Neural crest cell (in vitro differentiated cells): ENCODE data around the gene C7orf57. TPM values are rescaled to one million over a fixed set of nuclear protein-coding genes. Genes with fewer than 3 reads are reported as not detected.

Source experiments
- DNase-seq: peaks from one replicate; pipeline ENCODE4 v3.0.0; 2021; ENCODE audit warnings: low read depth, mixed read lengths, low spot score
- H3K27ac Mint-ChIP-seq: one replicate; pipeline ENCODE4 v1.8.0; 2021; ENCODE audit warnings: mild to moderate bottlenecking, mixed read lengths; ENCODE audit not compliant: unreplicated experiment
- H3K27me3 Mint-ChIP-seq: 2 replicates; pipeline ENCODE4 v1.8.0; 2021; ENCODE audit warnings: low read depth, mild to moderate bottlenecking, mixed read lengths
- H3K36me3 Mint-ChIP-seq: 2 replicates; pipeline ENCODE4 v1.8.0; 2021; ENCODE audit warnings: low read depth, mild to moderate bottlenecking, mixed read lengths
- H3K4me1 Mint-ChIP-seq: 2 replicates; pipeline ENCODE4 v1.8.0; 2021; ENCODE audit warnings: mixed read lengths
- H3K4me3 Mint-ChIP-seq: one replicate; pipeline ENCODE4 v1.8.0; 2021; ENCODE audit warnings: mild to moderate bottlenecking, mixed read lengths
- H3K9me3 Mint-ChIP-seq: 2 replicates; pipeline ENCODE4 v1.8.0; 2021; ENCODE audit warnings: mixed read lengths
- total RNA-seq: library from RNA; stranded (reverse); gene quantifications from 2 replicates; pipeline ENCODE4 v1.2.1, GENCODE V29; 2021
- TF ChIP-seq, protein P1 (sequence below): fragments of 200-600 bp; sonication (generic); conservative IDR thresholded peaks from 2 replicates; pipeline ENCODE4 v1.5.0; 2021; ENCODE audit warnings: antibody characterized with exemption, mild to moderate bottlenecking

C7orf57 gene
- total RNA-seq, 1 donor from 2014 or later: not detected

DNA sequence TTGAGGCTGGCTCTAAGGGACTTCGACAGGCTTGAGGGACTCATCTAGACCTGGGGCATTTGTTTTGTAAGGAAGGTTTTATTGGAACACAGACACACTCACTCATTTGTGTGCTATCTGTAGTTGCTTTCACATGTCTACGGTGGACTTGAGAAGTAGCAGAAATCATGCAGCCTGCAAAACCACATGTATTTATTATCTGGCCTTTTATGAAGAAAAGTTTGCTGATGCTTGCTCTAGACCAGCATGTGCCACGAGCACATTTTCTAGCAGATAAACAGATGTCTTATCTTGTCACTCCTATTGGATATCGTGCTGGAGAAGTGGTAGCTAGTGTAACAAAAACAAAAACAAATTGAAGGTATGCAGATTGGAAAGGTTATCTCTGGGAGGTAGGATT, 63.5 kb downstream of the C7orf57 start:
- Mint-ChIP-seq H3K27me3 (no peaks in the 10 kb centered on the region), H3K4me1 (peaks cover 6% of the 10 kb centered on the region), H3K9me3 (no peaks in the 10 kb centered on the region), H3K4me3 (no peak overlapping the region), H3K36me3 (peaks cover 18% of the 10 kb centered on the region), H3K27ac (no peak overlapping the region)
- TF ChIP-seq, protein P1, sequence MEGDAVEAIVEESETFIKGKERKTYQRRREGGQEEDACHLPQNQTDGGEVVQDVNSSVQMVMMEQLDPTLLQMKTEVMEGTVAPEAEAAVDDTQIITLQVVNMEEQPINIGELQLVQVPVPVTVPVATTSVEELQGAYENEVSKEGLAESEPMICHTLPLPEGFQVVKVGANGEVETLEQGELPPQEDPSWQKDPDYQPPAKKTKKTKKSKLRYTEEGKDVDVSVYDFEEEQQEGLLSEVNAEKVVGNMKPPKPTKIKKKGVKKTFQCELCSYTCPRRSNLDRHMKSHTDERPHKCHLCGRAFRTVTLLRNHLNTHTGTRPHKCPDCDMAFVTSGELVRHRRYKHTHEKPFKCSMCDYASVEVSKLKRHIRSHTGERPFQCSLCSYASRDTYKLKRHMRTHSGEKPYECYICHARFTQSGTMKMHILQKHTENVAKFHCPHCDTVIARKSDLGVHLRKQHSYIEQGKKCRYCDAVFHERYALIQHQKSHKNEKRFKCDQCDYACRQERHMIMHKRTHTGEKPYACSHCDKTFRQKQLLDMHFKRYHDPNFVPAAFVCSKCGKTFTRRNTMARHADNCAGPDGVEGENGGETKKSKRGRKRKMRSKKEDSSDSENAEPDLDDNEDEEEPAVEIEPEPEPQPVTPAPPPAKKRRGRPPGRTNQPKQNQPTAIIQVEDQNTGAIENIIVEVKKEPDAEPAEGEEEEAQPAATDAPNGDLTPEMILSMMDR: no peak
- no peak for DNase-seq

DNA sequence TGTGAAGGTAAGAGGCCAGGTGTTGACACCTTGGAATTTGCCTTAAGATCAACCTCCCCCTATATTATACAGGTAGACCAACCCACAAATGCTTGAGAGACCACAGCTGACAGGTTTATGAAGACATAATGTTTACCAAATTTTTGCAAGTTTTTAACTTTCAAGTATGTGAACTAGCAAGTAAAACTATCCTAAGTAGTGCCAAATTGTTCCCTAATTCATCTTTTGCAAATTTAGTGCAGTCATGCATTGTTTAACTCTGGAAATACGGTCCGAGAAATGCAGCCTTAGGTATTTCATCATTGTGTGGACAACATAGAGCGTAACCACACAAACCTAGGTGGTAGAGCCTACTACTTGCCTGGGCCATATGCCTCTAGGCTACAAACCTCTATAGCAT, 64.4 kb downstream of the C7orf57 start:
- Mint-ChIP-seq H3K27me3 (no peaks in the 10 kb centered on the region), H3K4me3 (no peak overlapping the region), H3K36me3 (peaks cover 18% of the 10 kb centered on the region), H3K27ac (no peak overlapping the region), H3K4me1 (peaks cover 6% of the 10 kb centered on the region), H3K9me3 (no peaks in the 10 kb centered on the region)
- TF ChIP-seq, protein P1: no peak
- no peak for DNase-seq

DNA sequence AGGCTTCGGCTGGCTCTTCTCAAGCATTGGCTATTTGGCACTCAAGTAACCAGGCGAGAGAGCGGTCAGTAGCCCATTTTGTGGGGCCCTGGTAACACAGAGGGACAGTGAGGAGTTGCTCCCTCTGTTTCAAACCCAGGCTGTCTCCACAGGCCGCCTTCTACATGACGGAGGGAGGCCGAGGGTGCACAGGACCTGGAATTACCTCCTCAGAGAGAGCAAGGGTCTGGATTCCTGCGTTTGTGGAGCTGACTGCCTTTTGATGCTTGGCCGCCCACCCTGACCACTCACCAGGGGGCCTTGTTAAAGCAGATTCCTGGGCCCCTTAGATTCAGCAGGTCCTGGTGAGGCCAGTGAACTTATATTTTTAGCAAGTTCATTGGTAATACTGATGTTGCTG, 66.0 kb downstream of the C7orf57 start:
- TF ChIP-seq, protein P1: no peak
- no peaks in the 10 kb centered on the region for H3K27me3 Mint-ChIP-seq
- H3K4me3 Mint-ChIP-seq: no peak overlapping the region
- H3K27ac Mint-ChIP-seq: no peak overlapping the region
- no peaks in the 10 kb centered on the region for H3K4me1 Mint-ChIP-seq
- no peak for DNase-seq
- peaks cover 15% of the 10 kb centered on the region for H3K36me3 Mint-ChIP-seq
- H3K9me3 Mint-ChIP-seq: no peaks in the 10 kb centered on the region

DNA sequence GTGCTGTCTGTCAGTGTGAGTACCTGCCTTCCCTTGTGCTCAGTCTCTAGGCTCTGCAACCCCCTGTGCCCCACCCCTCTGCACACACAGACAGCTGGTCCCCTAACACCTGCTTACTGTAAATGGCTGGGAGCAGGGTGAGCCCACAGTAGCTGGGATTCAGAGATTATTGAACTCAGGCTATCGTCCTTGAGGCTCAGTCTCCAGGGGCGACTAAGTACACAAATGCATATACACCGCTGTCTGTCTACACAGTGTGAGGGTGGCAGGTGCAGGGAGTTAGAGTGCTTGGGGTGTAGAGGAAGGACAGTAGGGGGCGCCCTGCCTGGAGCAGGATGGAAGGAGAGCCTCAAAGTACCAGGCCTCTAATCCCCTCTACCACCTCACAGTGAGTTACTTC, 66.6 kb downstream of the C7orf57 start:
- TF ChIP-seq, protein P1: peak; percentile 33
- H3K27me3 Mint-ChIP-seq: no peaks in the 10 kb centered on the region
- H3K9me3 Mint-ChIP-seq: no peaks in the 10 kb centered on the region
- peak overlapping the region; percentile 51 for H3K27ac Mint-ChIP-seq
- no peaks in the 10 kb centered on the region for H3K4me1 Mint-ChIP-seq
- no peak for DNase-seq
- no peak overlapping the region for H3K4me3 Mint-ChIP-seq
- H3K36me3 Mint-ChIP-seq: peaks cover 15% of the 10 kb centered on the region

DNA sequence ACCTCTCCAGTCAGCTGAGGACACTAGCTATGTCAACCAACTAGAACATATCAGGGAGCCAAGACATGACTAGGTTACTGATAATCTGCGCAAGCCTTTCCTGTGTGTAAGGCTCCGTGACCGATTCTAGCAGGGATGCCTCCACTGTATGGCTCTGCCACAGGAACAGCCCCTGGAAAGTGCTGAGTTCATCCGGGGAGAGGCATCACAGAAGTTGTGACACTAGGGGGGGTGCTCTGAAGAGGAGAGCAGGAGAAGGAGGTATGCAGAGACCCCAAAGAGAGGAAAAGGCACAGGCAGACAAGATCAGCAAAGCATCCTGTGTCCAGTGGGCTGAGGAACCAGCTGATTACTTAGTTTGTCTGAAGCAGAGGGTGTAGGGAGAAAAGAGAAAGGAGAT, 67.2 kb downstream of the C7orf57 start:
- H3K36me3 Mint-ChIP-seq: peaks cover 15% of the 10 kb centered on the region
- no peak overlapping the region for H3K27ac Mint-ChIP-seq
- no peaks in the 10 kb centered on the region for H3K9me3 Mint-ChIP-seq
- no peak overlapping the region for H3K4me3 Mint-ChIP-seq
- TF ChIP-seq, protein P1: no peak
- no peaks in the 10 kb centered on the region for H3K27me3 Mint-ChIP-seq
- DNase-seq: no peak
- no peaks in the 10 kb centered on the region for H3K4me1 Mint-ChIP-seq

DNA sequence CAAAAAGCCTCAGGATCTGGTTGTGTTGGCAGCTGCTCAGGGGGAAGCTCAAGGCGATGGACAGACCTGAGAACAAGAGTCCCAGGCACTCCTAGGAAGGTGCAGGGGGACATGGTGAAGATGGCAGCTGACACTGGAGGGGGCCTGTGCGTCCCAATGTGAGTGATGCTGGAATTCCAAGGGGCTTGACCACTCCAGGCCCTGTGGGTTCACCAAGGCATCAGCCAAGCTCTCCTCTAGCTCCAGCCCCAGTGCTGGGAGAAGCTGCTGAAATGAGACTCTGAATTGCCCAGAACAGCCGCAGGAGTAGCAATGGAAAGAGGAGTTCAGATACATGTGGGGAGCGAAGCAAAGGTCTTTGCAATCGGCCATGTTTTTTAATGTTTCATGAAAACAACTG, 69.7 kb downstream of the C7orf57 start:
- H3K4me1 Mint-ChIP-seq: no peaks in the 10 kb centered on the region
- no peak overlapping the region for H3K27ac Mint-ChIP-seq
- H3K36me3 Mint-ChIP-seq: peaks cover 15% of the 10 kb centered on the region
- TF ChIP-seq, protein P1: no peak
- H3K4me3 Mint-ChIP-seq: no peak overlapping the region
- H3K9me3 Mint-ChIP-seq: no peaks in the 10 kb centered on the region
- H3K27me3 Mint-ChIP-seq: no peaks in the 10 kb centered on the region
- no peak for DNase-seq
